GM19397 (cell line): ENCODE measurements around the gene SHANK2.

Source experiments
- ATAC-seq: cut with Tn5 transposase; IDR thresholded peaks from one replicate; pipeline ENCODE4 v1.9.1; 2021; ENCODE audit warnings: mild to moderate bottlenecking, moderate library complexity; ENCODE audit not compliant: unreplicated experiment

Gene SHANK2

DNA sequence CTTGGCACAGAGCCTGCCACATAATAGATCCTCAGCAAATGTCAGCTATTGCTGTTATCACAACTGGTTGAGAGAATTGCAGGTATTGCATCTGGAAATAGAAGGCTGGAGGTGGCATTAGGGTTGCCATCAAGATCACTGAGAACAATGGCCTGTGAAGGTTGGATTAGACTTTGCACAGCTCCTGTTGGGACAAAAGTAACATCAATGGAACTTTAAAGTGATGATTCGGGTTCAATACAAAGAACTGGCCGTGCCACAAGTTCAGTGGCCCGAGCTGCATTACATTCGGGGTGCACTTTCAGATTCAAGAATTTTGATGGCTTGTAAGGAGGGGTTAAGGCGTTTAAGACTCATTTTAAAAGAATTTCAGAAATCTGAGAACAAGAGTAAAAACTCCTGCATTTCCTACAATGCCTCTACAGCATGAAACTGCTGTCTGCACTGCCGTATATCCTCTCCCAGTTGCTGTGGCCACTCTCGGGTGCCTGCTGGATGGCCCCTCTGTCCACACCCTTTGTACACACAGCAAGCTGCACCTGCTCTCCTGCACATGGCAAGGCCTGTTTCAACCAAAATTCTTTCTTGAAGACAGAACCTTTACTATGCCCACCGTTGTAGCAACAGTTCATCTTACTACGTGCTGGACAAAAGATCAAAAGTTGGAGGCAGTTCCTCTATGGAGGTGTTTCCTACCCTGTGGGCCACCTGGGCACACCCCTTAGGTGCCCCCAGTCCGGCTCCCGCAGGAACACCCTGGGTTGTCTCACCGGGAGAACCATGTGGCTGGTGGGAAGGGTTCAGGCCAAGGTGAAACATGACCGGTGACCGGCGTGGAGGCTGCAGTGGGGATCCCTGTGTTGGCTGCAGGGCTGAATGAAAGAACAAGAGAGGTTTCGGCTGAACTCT is 17.5 kb upstream of the SHANK2 start:
- no peak for ATAC-seq

DNA sequence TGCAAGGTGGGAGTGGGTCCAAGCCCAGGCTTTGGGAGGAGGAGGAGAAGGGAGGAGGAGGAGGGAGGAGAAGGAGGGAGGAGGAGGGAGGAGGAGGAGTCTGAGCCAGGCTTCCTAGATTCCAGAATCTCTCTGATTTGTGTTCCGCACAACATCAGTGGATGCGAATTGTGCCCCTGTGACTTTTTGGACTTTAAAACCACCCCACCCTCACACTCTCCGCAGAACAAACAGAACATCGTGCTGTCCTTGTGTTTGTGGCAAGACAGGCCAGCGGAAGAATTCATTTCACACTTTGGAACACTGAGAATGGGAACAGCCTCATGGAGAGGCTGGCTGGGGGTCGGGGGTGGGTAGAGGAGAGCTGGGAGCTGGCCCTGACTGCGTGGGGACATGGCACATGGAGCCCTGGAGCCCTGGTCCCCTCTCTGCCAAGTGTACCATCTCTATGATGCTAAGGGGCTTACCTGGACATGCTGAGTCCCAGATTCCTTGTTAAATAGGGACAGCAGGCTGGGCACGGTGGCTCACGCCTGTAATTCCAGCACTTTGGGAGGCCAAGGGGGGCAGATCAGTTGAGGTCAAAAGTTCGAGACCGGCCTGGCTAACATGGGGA is 16.4 kb upstream of the SHANK2 start:
- ATAC-seq: no peak

DNA sequence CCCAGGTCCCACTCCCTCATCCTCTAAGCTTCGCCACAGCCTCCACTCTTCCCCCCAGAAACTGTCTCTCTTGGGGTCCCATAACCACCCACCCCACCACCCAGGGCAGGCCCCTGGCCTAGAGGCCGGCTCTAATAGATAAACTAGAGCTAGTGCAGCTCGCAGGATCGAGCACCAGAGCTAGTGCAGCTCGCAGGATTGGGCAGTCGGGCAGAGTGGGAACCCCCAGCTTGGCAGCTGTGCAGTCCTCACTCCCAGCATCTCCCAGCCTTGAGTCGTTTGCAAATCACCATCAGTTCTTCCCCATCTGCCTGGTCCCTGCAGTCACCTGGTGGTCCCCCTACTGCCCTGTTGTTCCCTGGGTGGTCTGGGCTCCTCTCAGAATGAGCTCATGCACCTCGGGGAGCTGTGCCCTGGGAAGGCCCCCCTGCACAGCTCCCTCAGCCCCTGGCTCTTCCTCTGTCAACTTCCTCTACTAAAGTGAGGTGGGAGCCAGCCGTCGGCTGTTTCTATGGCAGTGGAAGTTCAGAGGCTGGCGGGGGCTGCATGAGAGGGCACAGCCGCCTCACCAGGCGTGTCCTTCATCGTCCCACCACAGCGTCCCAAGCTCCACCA is 15.5 kb upstream of the SHANK2 start:
- no peak for ATAC-seq

GRCh38 chr11:71266114-71266833 is 13.9 kb upstream of the SHANK2 start:
- ATAC-seq: no peak

- no peak for ATAC-seq
Observed at GRCh38 chr11:71265559-71266092, 13.2 kb upstream of the SHANK2 start.

DNA sequence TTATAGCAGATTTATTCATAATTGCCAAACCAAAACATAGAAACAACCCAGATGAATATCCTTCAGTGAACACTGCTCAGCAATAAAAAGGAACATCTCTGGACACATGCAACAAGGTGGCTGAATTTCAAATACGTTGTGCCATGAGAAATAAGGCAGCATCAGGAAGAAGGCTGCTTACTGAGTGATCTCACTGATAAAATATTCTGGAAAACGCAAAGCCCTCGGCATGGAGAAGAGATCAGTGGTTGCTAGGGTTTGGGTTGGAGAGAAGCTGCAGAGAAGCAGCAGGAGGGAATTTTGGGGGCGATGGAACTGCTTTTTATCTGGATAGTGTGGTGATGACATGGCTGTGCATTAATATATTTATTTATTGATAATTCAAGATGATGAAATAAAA is 11.0 kb upstream of the SHANK2 start:
- ATAC-seq: no peak

DNA sequence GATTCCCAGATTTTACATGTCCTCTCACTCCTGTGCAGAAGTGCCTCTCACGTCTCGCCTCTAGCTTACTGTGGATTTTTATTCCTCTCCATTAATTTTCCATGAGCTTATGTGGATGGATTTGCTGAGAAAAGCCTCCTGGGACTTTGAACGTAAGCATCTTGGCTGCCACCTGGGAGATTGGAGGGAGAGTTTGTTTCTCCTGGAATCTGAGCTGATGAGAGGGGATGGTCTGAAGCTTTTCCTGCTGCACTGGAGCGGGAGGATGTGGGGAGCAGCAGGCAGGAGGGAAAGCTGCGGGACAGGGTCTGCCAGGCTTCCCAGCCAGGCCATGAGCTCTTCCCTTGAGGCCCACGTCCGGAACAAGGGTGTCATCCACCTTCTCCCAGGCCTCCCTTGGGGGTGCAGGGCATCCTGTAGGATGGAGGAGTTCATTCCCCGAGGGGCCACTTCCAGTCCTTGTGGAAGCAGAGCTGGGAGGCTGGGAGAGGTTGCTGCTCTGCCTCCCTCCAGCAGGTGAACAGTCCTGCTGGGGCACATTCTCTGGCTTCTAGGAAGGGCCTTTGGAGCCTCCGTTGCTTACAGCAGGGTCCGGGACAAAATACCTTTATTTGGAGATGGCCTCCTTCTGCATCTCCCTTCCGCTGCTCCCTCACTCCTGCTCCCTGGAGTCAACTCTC is 3.6 kb upstream of the SHANK2 start:
- no peak for ATAC-seq

DNA sequence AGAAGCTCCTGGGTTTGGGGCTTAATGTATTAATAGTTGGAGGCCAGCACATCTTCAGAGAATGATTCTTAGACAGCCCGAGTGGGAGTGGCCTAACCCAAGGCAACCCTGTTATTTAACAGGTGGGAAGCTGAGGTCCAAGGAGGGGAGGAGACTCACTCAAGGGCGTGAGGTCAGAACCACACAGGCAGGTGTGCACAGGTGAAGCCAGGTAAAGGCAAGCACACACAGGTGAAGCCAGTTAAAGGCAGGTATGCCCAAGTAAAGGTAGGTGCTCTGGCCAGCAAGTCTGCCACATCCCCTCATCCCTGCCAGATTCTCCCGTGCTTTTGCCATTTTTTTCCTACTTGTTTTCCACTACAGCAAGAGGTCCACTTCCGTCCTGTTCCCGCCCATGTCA is 2.9 kb upstream of the SHANK2 start:
- no peak for ATAC-seq

DNA sequence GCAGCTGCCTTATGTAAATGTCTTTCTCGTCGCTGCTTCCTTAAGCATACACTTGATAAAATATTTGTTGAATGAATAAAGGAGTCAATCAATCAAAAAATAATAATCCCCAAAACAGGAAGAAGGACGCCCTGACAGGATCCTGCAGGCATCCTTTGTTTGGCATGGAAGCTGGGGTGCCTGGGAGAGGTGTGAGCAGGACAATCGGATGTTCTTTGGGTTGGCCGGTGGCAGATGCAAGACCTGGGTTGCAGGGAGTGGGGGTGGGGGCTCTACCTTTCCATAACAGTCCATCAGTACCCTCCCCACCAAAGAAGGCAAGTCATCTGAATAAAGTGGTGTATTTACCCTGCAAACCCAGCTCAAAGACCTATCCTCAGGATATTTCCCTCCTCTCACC is 1.4 kb upstream of the SHANK2 start:
- ATAC-seq: no peak

DNA sequence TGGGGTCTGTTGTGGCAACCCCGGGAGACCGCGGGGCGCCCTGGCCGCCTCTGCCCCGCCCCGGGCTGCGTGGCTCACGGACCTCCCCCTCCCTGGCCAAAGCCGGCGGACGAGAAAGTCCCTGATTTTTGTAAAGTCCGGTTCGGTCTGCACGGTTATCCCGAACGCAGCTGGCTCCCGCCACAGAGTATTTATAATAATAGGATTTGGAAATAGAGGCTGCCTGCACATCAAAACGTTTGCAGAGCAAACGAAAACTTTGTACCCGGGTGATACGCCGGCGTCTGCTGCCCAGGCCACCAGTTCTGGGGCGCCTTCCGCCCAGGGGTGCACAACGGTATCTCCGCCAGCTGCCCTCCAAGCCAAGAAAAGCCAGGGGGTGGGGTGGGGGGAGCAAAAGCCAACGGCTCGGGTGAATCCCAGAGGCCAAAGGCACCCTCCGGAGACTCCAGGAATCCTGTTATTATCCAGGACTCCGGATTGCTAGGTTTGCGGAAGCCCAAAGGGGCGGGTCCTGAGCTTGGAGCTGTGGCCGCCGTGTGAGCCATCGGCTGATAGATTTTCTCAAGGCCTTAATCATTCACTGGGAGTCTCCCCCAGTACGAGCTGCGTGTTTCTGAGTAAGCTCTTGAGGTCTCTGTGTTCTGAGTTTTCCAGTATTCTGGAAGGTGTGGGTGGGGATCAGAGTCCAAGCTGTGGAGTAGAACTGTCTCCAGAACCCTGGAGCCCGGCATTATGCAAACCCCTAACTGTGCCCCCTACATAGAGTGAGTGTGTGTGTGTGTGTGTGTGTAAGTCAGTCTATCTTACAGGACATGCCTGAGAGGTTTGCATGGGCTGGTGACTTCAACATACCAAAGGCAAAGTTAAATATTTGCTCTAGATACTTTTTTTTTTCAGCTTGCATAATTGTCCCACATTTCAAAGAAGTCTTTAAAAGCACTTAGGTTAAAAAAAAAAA is 673 bp upstream of the SHANK2 start:
- ATAC-seq: no peak

DNA sequence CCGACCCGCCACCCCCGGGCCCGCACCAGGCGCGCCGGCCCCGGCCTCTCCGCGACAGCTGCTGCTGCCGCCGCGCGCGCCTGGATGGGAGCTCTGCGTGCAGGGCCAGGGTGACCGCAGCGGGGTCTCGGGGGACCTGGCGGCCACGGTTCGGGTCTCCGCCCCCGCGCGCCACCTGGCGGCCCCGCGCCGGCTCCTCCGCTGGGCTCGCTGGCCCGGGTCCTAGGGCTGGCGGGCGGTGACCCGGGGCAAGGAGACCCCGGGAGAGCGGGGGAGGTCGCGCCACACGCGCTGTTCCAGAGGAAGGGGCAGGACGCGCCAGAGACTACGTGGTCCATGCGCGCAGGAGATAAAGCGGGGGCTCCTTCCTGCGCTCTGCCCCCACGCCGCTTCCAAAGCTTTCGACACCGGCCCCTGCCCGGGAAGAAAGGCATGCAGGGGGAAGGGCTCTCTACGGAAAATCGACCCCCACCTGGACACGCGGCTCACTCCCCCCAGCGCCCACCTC is 562 bp downstream of the SHANK2 start:
- no peak for ATAC-seq

DNA sequence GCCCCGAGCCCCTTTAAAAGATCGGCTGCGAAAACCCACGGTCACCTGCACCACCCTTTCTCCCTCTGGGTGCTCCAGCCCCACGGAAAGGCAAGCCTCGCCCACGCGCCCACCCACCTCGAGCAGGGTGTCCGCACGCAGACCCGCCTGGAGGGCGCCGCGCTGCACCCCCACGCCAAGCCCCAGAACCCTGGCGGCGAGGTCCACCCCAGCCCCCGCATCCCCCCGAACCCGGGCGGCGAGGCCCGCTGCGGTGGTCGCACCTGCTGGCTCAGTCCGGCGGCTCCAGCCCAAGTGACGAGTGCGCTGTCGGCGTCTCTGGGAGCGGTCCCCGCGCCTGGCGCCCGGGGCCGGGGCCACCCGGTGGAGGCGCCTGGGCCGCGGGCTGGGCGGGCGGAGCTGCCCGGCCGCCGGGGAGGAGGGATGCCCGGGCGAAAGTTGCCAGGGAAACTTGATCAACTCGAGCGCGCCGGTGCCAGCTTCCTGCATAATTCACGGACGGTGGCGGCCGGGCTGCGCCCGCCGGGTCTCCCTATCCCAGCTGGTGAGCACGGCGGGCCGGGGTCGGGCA is 1.1 kb downstream of the SHANK2 start:
- no peak for ATAC-seq

DNA sequence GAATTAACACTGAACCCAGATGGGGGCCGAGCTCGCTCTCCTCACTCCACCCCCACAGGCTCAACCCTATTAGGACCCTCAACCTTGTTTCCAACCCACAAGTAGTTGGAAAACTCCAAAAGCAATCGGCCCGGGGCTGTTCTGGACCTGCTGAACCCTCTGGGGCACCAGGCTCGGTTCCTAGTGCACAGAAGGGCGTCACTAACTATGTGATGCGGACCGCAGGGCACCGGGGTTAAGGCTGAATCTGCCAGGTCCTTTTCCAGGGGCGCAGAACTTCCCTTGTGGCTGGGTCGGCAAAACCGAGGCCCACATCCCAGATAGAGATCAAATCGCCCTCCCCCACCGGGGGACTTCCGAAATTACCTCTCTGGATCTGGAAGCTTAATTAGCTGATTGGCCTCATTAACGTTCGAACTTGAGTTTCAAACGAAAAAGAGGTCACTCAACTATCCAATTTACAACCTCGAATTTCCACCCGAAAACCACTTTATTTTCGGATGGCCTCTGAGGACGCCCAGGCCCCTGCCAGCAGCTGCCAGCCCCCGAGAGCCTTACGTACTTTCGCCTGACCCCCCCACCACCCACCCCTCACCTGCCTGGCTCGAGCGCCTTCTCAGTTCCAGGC is 1.7 kb downstream of the SHANK2 start:
- ATAC-seq: no peak

DNA sequence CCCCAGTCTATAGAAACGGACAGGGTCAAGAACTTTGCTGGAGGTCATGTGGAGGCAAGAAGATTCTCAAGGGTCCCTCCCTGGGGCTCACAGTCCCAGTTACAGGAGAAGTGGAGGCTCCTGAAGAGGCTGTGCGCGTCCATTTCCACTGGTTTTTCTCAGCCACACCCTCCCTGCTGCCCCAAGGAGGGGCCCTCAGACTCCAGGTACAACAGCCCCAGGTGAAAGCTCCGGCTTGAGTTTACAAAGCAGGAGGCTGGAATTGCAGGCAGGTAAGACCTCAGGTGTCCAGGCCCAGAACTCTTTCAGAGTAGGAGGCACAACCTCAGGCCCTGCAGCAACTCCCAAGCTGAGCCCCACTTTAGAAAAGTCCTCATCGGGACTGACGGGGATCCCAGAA is 3.1 kb downstream of the SHANK2 start:
- no peak for ATAC-seq

DNA sequence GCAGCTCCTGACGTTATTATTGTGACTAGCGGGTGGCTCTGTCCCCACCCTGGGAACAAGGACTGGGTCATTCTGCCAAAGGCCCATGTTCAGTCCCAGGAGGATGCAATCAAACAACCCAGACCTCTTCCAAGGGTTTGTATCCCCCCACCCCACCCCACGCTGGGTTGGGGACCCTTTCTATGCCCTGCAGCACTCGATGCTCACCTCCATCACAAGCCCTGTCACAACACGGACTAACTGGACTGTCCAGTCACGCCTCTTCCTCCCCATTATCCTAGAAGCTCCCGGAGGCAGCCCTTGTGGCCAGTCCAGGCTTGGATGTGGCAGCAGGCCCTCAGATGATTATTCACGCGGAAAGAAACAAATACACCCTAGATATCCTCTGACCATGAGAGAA is 3.7 kb downstream of the SHANK2 start:
- ATAC-seq: no peak

GRCh38 chr11:71248251-71248570 is 4.2 kb downstream of the SHANK2 start:
- ATAC-seq: no peak

GRCh38 chr11:71247551-71248250 is 4.7 kb downstream of the SHANK2 start:
- ATAC-seq: no peak

GRCh38 chr11:71246559-71246958 is 5.8 kb downstream of the SHANK2 start:
- no peak for ATAC-seq
